ENCODE measurements around the gene DDN.

Gene DDN

GRCh38 chr12:48999371-49000131 lies at the start of gene DDN:
Gene DDN (minus strand): TSS chr12:48999375. CDS start chr12:48999287, 88 bp downstream.
- DNase-seq, result peak; percentile 67

- DNase-seq, result no peak
Observed at GRCh38 chr12:49048953-49049352, 49.8 kb upstream of the DDN start.

- DNase-seq, result no peak
Observed at GRCh38 chr12:49046129-49046895, 47.1 kb upstream of the DDN start.

- no peak for DNase-seq
Observed at GRCh38 chr12:49044660-49045059, 45.5 kb upstream of the DDN start.

- peak; percentile 60 for DNase-seq
Observed at GRCh38 chr12:49043856-49044258, 44.7 kb upstream of the DDN start.

- no peak for DNase-seq
Observed at GRCh38 chr12:49043241-49043640, 44.1 kb upstream of the DDN start.

GRCh38 chr12:49041881-49042484 lies 42.8 kb upstream of the DDN start:
- no peak for DNase-seq

- no peak for DNase-seq
Observed at GRCh38 chr12:49041036-49041880, 42.1 kb upstream of the DDN start.

- DNase-seq, result no peak
Observed at GRCh38 chr12:49040364-49040855, 41.2 kb upstream of the DDN start.

- DNase-seq, result peak; percentile 1
Observed at GRCh38 chr12:49039421-49040363, 40.5 kb upstream of the DDN start.

GRCh38 chr12:49038291-49038955 lies 39.2 kb upstream of the DDN start:
- no peak for DNase-seq

- DNase-seq, result no peak
Observed at GRCh38 chr12:49037947-49038237, 38.7 kb upstream of the DDN start.

GRCh38 chr12:49037111-49037946 lies 38.2 kb upstream of the DDN start:
- DNase-seq, result no peak

- no peak for DNase-seq
Observed at GRCh38 chr12:49036029-49036428, 36.9 kb upstream of the DDN start.

- no peak for DNase-seq
Observed at GRCh38 chr12:49034286-49034622, 35.1 kb upstream of the DDN start.

- DNase-seq, result no peak
Observed at GRCh38 chr12:49033611-49034285, 34.6 kb upstream of the DDN start.

GRCh38 chr12:49032679-49033447 lies 33.7 kb upstream of the DDN start:
- no peak for DNase-seq

GRCh38 chr12:49032276-49032675 lies 33.1 kb upstream of the DDN start:
- no peak for DNase-seq

- no peak for DNase-seq
Observed at GRCh38 chr12:49031573-49032161, 32.5 kb upstream of the DDN start.
